ENCODE results near the gene NCK1.

GRCh38 chr3:136954251-136954650, 92.2 kb downstream of the NCK1 start:
- TF ChIP-seq POLR2A (IDR thresholded peaks at IDR 0.05; ENCODE audit: low read depth, low read length) (no peak), TAF1 (IDR thresholded peaks at IDR 0.05; ENCODE audit: borderline replicate concordance, low read depth, low read length) (no peak), POLR2AphosphoS5 (IDR thresholded peaks at IDR 0.05; ENCODE audit: low read depth, low read length) (no peak)

Data from GM12892 (cell line).